A204.1 (cell line): ENCODE results near the gene PTAR1.
"Not testable (repeated sequence)": the region's sequence is repeated elsewhere in the genome, so short reads cannot be mapped to it uniquely, and the experiment has no call there.

Experiments
- FAIRE-seq: peaks from 2 replicates; lab custom pipeline; 2012; peaks lifted over from hg19 to GRCh38; lab: Jason Lieb, UNC

PTAR1 gene

GRCh38 chr9:69759421-69760277 lies at the start of gene PTAR1:
Gene PTAR1 (minus strand): TSS chr9:69760011. CDS start chr9:69759938, 73 bp downstream.
- FAIRE-seq, result peak; percentile 75

DNA sequence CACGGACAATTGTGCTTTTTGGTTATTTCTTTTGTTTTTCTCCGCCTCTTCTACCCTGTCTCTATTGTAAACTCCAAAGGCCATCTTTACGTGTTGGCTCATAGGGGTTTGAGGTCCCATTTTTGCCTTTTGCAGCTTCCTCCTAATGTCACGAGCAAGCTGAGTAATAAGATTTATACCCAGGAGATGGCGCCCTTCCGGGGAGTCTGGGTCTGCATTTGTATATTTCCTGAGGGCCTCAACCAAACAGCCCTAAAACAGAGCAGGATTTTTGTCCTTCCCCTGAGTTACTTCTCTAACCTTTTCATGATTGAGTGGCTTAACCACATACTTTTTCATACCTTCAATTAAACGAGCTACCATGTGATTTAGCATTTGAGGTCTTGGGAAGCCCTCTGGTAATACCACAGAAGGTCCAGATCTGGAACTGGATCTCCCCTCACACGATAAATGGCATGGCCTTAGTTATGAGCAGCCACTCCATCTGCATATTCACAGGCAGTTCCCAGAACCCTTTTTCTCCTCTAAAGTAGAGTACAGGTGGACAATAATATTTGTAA lies 49.6 kb upstream of the PTAR1 start:
- peak; percentile 52 for FAIRE-seq

DNA sequence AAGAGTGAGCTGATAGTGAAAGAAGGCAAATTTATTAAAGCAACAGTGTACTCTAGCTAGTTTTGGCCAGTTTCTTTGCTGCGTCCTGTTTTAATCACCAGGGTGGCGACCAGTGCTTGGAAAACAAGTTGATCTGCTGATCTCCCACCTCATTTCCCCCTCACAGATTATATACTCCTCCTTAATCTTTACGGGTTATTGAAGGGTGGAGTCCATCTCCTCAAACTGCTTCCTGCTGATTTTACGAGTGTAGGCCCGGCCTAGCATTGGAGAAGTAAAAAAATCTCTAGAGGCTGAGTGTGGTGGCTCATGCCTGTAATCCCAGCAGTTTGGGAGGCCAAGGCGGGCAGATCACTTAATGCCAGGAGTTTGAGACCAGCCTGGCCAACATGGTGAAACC lies 46.8 kb upstream of the PTAR1 start:
- FAIRE-seq, result no peak

- peak; percentile 96 for FAIRE-seq
Observed at GRCh38 chr9:69805962-69806515, 46.2 kb upstream of the PTAR1 start.

DNA sequence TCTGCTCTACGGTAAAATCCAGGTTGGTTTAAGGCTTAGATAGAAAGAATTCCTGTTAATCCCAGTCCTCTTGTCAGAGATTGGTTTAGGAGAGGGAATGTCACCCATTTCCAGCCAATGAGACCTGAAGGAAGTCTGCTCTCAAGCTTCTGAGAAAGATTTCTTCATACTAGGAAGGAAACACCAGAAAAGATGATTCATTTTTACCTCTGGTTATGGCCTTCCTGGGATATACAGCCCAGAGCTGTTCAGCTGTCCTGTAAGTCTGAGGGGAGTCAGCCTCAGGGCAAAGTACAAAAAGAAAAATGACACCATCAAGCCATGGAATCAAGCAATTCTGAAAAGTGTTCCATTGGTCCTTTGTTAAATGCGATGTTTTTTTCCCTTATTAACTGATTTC lies 42.2 kb upstream of the PTAR1 start:
- no peak for FAIRE-seq

DNA sequence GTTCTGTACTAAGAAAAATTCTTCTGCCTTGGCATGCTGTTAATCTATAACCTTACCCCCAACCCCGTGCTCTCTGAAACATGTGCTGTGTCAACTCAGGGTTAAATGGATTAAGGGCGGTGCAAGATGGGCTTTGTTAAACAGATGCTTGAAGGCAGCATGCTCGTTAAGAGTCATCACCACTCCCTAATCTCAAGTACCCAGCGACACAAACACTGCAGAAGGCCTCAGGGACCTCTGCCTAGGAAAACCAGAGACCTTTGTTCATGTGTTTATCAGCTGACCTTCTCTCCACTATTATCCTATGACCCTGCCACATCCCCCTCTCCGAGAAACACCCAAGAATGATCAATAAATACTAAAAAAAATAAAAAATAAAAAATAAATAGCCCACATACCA lies 40.2 kb upstream of the PTAR1 start:
- not testable (repeated sequence) for FAIRE-seq

DNA sequence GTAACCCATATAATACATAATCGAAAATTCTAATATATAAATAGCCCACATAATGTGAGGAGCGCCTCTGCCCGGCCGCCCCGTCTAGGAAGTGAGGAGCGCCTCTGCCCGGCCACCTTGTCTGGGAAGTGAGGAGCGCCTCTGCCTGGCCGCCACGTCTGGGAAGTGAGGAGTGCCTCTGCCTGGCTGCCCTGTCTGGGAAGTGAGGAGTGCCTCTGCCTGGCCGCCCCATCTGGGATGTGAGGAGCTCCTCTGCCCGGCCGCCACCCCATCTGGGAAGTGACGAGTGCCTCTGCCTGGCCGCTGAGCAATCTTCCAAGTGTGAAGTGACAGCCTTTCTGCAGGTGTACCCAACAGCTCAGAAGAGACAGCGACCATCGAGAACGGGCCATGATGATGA lies 39.7 kb upstream of the PTAR1 start:
- not testable (repeated sequence) for FAIRE-seq

DNA sequence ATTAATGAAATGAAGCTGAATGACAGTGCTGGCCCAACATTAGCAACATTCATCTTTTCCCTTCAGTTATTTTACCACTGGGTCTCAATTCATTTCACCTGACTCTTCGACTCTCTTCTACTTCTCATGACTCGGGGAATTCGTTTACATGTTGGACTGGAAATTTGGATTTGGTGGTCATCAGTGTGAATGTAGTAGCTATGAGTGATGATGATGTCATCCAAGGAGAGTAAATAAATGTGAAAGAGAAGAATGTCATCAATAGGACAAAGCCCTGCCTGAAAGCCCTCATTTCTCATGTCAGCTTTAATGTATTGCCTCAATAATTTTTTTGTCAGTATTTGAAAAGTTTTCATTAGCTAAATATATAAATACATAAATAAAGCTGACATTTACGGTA lies 38.9 kb upstream of the PTAR1 start:
- no peak for FAIRE-seq

DNA sequence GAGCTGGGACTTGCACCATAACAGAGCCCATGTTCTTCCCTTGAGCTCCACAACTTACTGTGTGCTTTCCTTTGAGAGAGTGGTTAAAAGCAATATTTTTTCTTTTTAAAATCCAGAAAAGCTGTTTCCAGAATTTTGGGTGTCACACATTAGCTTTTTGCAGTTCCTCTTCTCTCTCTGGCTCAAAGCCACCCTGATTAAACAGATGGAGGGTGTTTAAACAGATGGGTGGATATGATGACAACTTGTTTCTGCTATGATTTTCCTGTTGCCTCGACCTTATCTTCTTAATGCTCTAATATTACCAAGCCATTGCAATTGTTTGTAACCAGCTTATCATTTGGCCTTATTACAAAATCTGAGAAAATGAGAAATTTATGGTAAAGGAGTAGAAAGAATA lies 37.9 kb upstream of the PTAR1 start:
- FAIRE-seq, result no peak

- FAIRE-seq, result no peak
Observed at GRCh38 chr9:69794356-69794755, 34.5 kb upstream of the PTAR1 start.

DNA sequence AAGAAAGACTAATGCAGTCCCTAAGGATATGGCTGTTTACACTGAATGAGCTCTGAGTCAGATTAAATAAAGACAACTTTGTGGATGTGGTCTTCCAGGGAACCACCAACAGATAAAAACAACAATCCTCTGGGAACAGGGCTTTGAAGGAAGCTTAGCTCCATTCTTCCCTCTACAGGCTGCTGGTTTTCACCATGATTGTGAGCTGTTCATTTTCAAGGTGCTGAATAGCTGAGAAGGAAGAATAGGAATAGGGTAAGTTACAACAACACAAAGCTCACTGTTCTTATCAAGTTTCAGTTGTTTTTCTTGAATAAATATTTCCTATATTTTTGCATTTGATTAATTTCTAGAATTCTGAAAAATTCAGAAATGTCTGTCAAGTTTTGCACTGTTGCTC lies 25.9 kb upstream of the PTAR1 start:
- peak; percentile 90 for FAIRE-seq

- FAIRE-seq, result no peak
Observed at GRCh38 chr9:69773258-69773657, 13.4 kb upstream of the PTAR1 start.

GRCh38 chr9:69771775-69772418 lies 12.1 kb upstream of the PTAR1 start:
- no peak for FAIRE-seq

DNA sequence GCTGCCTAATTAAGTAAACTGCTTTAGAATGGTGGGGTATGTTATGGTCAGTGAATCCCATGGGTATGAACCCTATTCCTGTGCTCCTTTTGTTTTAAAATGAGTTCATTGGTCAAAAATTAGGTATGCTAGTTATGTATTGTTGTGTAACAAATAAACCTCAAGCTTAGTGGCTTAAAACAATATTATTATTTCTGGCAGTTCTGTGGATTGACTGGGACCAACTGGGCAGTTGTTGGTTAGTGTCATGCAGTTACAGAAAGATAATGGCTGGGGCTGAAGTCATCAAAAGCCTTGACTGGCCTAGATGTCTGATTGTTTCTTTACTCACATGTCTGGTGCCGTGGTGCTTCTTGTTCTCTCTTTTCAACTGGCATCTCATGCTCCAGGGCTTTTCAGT lies 8.9 kb upstream of the PTAR1 start:
- FAIRE-seq, result no peak

- no peak for FAIRE-seq
Observed at GRCh38 chr9:69768101-69768500, 8.3 kb upstream of the PTAR1 start.

DNA sequence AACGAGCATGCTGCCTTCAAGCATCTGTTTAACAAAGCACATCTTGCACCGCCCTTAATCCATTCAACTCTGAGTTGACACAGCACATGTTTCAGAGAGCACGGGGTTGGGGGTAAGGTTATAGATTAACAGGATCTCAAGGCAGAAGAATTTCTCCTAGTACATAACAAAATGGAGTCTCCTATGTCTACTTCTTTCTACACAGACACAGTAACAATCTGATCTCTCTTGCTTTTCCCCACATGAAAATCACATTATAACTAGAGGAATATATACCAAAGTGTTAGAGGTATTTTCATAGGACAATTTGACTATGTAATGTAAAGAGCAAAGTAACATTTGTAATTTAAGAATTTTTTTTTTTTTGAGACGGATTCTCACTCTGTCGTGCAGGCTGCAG lies 4.1 kb upstream of the PTAR1 start:
- peak; percentile 82 for FAIRE-seq

- peak; percentile 100 for FAIRE-seq
Observed at GRCh38 chr9:69762527-69762926, 2.7 kb upstream of the PTAR1 start.

GRCh38 chr9:69760278-69760610 lies 433 bp upstream of the PTAR1 start:
- FAIRE-seq, result peak; percentile 94

DNA sequence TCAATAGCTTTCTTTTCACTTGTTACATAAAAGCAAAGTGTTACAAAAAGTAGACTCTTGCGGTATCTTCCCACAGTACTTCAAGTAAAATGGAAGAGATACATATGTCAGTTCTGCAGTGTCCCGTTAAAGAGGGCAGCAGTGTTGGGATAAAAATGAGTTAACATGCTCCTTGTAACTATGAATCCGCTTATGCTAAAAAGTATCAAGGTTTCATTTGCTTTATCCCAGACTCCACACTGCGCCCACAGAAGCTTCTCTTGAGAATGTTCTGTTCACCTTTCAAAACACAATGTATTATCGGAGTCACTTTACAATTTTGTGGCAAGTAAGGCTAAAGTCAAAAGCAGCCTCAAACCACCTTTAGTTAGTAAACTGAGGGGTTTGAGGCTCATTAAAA lies 790 bp downstream of the PTAR1 start:
- no peak for FAIRE-seq

- peak; percentile 100 for FAIRE-seq
Observed at GRCh38 chr9:69757996-69758675, 1.7 kb downstream of the PTAR1 start.

DNA sequence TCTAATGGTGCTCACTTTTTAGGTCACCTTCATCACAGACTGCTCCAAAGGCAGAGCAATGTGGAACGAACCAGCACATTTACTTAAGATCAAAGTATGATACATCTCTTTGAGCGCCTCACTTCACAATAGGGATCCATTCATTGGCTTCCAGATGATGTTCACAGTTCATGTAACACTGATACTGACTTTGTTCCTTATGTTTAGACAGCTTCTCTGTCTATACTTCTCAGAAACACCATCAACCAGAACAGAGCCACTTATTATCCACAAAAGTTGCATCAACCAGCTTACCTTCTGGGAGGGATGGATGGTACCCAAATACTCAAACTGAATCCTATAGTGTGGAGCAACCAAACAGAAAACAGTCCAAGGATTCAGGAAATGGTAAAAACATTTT lies 4.6 kb downstream of the PTAR1 start:
- no peak for FAIRE-seq

DNA sequence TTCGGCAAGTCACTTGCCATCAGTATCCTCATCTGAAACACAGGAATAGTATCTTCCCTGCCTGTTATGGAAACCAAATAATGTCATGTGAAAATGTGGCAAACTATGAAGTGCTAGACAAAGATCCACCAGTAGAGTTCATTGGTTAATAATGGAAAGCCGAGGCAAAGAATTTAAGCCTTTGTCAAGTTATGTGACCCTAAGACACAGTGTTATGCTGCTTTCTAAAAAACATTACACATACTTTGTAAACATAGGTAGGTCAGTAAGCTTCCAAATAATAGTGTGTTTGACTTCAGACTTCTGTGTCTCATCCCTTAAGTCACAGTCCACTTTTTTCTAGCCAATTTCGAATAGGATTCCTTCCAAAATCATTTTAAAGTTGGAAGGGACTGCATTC lies 6.0 kb downstream of the PTAR1 start:
- no peak for FAIRE-seq

GRCh38 chr9:69750085-69750484 lies 9.7 kb downstream of the PTAR1 start:
- no peak for FAIRE-seq
